GM12864 (cell line): Measurements from ENCODE around the gene ZFP82.

Experiments
- DNase-seq: peaks from one replicate; pipeline ENCODE4 v3.0.0-alpha.2; 2011; ENCODE audit warnings: low read depth
- H3K4me3 ChIP-seq: 2 replicates; pipeline ENCODE4 v1.5.1; 2011; ENCODE audit warnings: mild to moderate bottlenecking, low read depth, low read length, control low read depth
- CTCF ChIP-seq: IDR thresholded peaks from 2 replicates; pipeline ENCODE4 v1.5.1; 2011; ENCODE audit warnings: low read depth, mild to moderate bottlenecking, moderate library complexity, low read length, control low read depth, inconsistent platforms; ENCODE audit errors: missing control alignments

The ZFP82 gene

GRCh38 chr19:36404498-36404897 lies 13.9 kb downstream of the ZFP82 start:
- H3K4me3 ChIP-seq, result no peak overlapping the region
- DNase-seq, result no peak
- TF ChIP-seq CTCF, result no peak

GRCh38 chr19:36401475-36401874 lies 17.0 kb downstream of the ZFP82 start:
- TF ChIP-seq CTCF, result no peak
- H3K4me3 ChIP-seq, result no peak overlapping the region
- no peak for DNase-seq

- no peak for TF ChIP-seq CTCF
- DNase-seq, result no peak
- no peak overlapping the region for H3K4me3 ChIP-seq
Measured at GRCh38 chr19:36398571-36398970, 19.9 kb downstream of the ZFP82 start.

- TF ChIP-seq CTCF, result no peak
- no peak overlapping the region for H3K4me3 ChIP-seq
- no peak for DNase-seq
Measured at GRCh38 chr19:36392916-36393673, 25.3 kb downstream of the ZFP82 start.

GRCh38 chr19:36379510-36379819 lies 39.0 kb downstream of the ZFP82 start:
- no peak for DNase-seq
- no peak for TF ChIP-seq CTCF
- peak overlapping the region; percentile 69 for H3K4me3 ChIP-seq

- peak; percentile 90 for DNase-seq
- peak; percentile 43 for TF ChIP-seq CTCF
- peak within 1 kb of the TSS; percentile 69 for H3K4me3 ChIP-seq
Measured at GRCh38 chr19:36378625-36379509, 39.6 kb downstream of the ZFP82 start, which contains the start of gene ZFP14. ZFP14 (minus strand) TSS chr19:36379201; CDS start chr19:36367892, 11,309 bp downstream.
